Measurements from ENCODE around the gene CHD2. TPM values are rescaled to one million over a fixed set of nuclear protein-coding genes. Genes with fewer than 3 reads are reported as not detected.

CHD2 gene
- total RNA-seq, 1 experiment from 2014 or later = 81.8 TPM

DNA sequence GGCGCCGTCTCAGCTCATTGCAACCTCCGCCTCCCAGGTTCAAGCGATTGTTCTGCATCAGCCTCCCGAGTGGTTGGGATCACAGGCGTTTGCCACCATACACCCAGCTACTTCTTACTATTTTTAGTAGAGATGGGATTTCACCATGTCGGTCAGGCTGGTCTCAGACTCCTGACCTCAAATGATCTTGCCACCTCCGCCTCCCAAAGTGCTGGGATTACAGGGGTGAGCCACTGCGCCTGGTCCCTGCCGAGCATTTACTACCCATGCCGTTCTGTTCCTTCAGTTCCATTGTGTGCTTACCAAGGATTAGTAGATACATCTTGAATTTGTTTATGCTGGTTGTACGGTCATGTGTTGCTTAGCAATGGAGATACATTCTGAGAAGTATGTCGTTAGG, 10.3 kb downstream of the CHD2 start:
- no peaks in the 10 kb centered on the region for H3K36me3 ChIP-seq (ENCODE audit: control insufficient read depth, insufficient read depth, low read length)
- BruUV-seq (replicated peaks) = no TSS peak
- TF ChIP-seq, protein P1, sequence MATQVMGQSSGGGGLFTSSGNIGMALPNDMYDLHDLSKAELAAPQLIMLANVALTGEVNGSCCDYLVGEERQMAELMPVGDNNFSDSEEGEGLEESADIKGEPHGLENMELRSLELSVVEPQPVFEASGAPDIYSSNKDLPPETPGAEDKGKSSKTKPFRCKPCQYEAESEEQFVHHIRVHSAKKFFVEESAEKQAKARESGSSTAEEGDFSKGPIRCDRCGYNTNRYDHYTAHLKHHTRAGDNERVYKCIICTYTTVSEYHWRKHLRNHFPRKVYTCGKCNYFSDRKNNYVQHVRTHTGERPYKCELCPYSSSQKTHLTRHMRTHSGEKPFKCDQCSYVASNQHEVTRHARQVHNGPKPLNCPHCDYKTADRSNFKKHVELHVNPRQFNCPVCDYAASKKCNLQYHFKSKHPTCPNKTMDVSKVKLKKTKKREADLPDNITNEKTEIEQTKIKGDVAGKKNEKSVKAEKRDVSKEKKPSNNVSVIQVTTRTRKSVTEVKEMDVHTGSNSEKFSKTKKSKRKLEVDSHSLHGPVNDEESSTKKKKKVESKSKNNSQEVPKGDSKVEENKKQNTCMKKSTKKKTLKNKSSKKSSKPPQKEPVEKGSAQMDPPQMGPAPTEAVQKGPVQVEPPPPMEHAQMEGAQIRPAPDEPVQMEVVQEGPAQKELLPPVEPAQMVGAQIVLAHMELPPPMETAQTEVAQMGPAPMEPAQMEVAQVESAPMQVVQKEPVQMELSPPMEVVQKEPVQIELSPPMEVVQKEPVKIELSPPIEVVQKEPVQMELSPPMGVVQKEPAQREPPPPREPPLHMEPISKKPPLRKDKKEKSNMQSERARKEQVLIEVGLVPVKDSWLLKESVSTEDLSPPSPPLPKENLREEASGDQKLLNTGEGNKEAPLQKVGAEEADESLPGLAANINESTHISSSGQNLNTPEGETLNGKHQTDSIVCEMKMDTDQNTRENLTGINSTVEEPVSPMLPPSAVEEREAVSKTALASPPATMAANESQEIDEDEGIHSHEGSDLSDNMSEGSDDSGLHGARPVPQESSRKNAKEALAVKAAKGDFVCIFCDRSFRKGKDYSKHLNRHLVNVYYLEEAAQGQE (IDR thresholded peaks at IDR 0.05; ENCODE audit: insufficient read depth in 1 of 2, low read depth in 2 of 2, low read length in 1 of 2) = no peak
- no peak for TF ChIP-seq POLR2AphosphoS5 (IDR thresholded peaks at IDR 0.05; ENCODE audit: low read depth, low read length)
- TF ChIP-seq TCF7L2 (IDR thresholded peaks at IDR 0.05; ENCODE audit: low read depth, low read length) = no peak
- TF ChIP-seq, protein P2, sequence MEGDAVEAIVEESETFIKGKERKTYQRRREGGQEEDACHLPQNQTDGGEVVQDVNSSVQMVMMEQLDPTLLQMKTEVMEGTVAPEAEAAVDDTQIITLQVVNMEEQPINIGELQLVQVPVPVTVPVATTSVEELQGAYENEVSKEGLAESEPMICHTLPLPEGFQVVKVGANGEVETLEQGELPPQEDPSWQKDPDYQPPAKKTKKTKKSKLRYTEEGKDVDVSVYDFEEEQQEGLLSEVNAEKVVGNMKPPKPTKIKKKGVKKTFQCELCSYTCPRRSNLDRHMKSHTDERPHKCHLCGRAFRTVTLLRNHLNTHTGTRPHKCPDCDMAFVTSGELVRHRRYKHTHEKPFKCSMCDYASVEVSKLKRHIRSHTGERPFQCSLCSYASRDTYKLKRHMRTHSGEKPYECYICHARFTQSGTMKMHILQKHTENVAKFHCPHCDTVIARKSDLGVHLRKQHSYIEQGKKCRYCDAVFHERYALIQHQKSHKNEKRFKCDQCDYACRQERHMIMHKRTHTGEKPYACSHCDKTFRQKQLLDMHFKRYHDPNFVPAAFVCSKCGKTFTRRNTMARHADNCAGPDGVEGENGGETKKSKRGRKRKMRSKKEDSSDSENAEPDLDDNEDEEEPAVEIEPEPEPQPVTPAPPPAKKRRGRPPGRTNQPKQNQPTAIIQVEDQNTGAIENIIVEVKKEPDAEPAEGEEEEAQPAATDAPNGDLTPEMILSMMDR (IDR thresholded peaks at IDR 0.05) = no peak
- TF ChIP-seq SIN3A (IDR thresholded peaks at IDR 0.05; ENCODE audit: borderline replicate concordance, insufficient read depth, low read depth, low read length) = no peak
- ChIA-PET CTCF (no interaction called here), POLR2A (interaction anchor here (0.6 kb wide), 1 partner anchor 10 kb away, joined by 5 read pairs; no protein-coding TSS in a partner anchor)
- ATAC-seq (no peak; the same call in 1 of the 2 replicates), DNase-seq (ENCODE audit: low read depth, low spot score) (no peak)
- intact Hi-C loops (cut with micrococcal nuclease; ENCODE audit: unreplicated experiment) (no loop called here), in situ Hi-C loops (cut with HindIII; ENCODE audit: low pct_unique_long_range_greater_than_20kb, low sequenced_read_pairs) (no loop called here)
- peak overlapping the region; percentile 60 for H3K27ac ChIP-seq (ENCODE audit: low read length)
- H3K4me1 ChIP-seq (ENCODE audit: control insufficient read depth, insufficient read depth, low read length) = peaks cover 94% of the 10 kb centered on the region
- H3K27me3 ChIP-seq (ENCODE audit: control insufficient read depth, insufficient read depth, low read length) = no peaks in the 10 kb centered on the region
- H3K9me3 ChIP-seq (ENCODE audit: control insufficient read depth, insufficient read depth, low read depth, low read length) = no peaks in the 10 kb centered on the region
- H3K4me3 ChIP-seq (ENCODE audit: low read depth in 2 of 2, low read length in 2 of 2) = no peak overlapping the region

DNA sequence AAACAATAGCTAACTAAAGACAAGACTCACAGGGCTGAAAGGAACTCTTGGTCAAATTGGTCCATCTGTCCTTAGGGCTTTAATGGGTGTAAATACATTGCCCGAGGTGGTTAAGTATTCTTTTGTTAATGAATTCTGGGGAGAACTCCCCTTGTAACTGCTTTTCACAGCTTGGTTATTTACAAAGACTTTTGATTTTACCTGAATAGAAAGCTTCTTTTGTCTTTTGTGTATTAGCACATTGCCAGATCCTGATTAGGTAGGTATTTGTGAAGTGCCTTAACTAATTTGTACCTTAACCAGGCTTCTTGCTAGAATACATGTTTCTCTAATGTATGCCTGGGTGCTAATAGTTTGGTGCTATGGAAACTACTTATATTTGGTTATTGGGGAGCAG, 14.0 kb downstream of the CHD2 start:
- H3K27ac ChIP-seq (ENCODE audit: low read length) = peak overlapping the region; percentile 97
- peaks cover 92% of the 10 kb centered on the region for H3K4me1 ChIP-seq (ENCODE audit: control insufficient read depth, insufficient read depth, low read length)
- DNase-seq (ENCODE audit: low read depth, low spot score) (no peak), ATAC-seq (no peak)
- TF ChIP-seq TCF7L2 (IDR thresholded peaks at IDR 0.05; ENCODE audit: low read depth, low read length) (no peak), POLR2AphosphoS5 (IDR thresholded peaks at IDR 0.05; ENCODE audit: low read depth, low read length) (no peak), SIN3A (IDR thresholded peaks at IDR 0.05; ENCODE audit: borderline replicate concordance, insufficient read depth, low read depth, low read length) (no peak)
- TF ChIP-seq, protein P1 (IDR thresholded peaks at IDR 0.05; ENCODE audit: insufficient read depth in 1 of 2, low read depth in 2 of 2, low read length in 1 of 2) = no peak
- TF ChIP-seq, protein P2 (IDR thresholded peaks at IDR 0.05) = no peak
- CTCF ChIA-PET = interaction anchor here (0.7 kb wide), 1 partner anchor 117 kb away, joined by 3 read pairs; no protein-coding TSS in a partner anchor
- H3K27me3 ChIP-seq (ENCODE audit: control insufficient read depth, insufficient read depth, low read length) = no peaks in the 10 kb centered on the region
- POLR2A ChIA-PET = interaction anchor here (1.4 to 1.5 kb wide), 2 partner anchors 32 to 110 kb away, joined by 5 to 7 read pairs; no protein-coding TSS in a partner anchor
- in situ Hi-C loops (cut with HindIII; ENCODE audit: low pct_unique_long_range_greater_than_20kb, low sequenced_read_pairs) = no loop called here
- BruUV-seq (replicated peaks) = no TSS peak
- intact Hi-C loops (cut with micrococcal nuclease; ENCODE audit: unreplicated experiment) = no loop called here
- H3K9me3 ChIP-seq (ENCODE audit: control insufficient read depth, insufficient read depth, low read depth, low read length) = no peaks in the 10 kb centered on the region
- H3K4me3 ChIP-seq (ENCODE audit: low read depth in 2 of 2, low read length in 2 of 2) = no peak overlapping the region
- H3K36me3 ChIP-seq (ENCODE audit: control insufficient read depth, insufficient read depth, low read length) = no peaks in the 10 kb centered on the region; the same call in 1 of the 2 replicates
